Measurements from ENCODE around the gene SF3B6.
A peak's percentile ranks its signal among the peaks of the same experiment; 100 is the strongest.

Gene SF3B6

DNA sequence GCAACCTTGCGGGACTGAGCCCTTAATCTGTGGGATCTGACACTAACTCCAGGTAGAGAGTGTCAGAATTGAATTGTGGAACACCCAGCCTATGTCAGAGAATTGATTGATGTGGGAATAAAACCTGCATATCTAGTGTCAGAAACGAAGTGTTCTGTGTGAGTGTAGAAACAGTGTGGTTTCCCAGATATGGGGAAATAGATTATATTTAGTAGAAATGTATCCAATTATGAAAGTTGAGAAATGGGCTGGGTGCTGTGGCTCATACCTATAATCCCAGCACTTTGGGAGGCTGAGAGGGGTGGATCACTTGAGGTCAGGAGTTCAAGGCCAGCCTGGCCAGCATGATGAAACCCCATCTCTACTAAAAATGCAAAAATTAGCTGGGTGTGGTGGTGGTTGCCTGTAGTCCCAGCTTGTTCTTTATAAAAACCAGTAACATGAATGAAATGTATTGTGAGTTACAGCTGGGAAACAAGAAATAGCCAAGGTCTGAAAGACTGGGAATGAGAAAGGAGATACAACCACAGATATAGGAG is 12.8 kb upstream of the SF3B6 start:
- no peak for DNase-seq

DNA sequence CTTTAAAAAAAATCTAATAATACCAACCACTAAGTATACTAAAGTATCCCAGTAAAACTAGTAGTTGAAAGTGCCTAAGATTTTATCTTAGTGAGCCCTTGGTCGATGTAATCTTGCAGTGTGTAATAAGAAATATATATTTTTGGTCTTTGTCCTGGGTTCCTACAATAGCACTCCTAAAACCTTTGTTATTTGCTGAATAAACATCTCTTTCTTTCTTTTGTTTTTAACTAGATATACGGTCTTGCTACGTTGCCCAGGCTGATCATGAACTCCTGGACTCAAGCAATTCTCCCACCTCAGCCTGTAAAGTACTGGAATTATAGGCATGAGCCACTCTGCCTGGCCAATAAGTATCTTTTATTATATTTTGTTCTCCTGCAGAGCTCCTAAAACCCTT is 10.9 kb upstream of the SF3B6 start:
- no peak for DNase-seq

DNA sequence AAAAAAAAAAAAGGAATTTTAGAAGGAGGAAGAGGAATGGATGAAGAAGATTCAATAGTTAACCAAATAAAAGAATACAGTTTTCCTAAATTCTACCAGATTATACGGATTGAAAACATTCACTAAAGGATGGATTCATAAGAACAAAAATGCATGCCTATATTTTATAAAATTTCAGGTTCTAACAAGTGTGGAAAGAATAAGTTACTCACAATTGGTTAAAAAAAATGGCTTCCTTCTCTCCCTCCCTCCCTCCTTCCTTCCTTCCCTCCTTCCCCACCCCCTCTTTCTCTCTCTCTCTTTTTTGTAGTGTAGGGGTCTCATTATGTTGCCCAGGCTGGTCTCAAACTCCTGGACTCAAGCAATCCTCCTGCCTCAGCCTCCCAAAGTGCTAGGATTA is 10.1 kb upstream of the SF3B6 start:
- no peak for DNase-seq

DNA sequence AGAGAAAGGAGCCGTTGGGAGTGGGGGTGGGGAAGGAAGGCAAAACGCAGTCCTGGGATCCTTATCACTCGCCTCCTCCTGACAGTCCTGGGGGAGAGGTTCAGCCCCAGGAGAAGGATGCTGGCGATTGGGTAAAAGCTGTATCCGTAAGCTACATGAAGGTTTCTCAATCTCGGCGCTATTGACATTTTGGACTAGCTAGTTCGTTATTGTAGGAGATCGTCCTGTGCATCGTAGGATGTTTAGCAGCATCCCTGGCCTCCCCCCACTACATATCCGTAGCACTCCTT is 9.0 kb upstream of the SF3B6 start:
- DNase-seq: peak; percentile 72

DNA sequence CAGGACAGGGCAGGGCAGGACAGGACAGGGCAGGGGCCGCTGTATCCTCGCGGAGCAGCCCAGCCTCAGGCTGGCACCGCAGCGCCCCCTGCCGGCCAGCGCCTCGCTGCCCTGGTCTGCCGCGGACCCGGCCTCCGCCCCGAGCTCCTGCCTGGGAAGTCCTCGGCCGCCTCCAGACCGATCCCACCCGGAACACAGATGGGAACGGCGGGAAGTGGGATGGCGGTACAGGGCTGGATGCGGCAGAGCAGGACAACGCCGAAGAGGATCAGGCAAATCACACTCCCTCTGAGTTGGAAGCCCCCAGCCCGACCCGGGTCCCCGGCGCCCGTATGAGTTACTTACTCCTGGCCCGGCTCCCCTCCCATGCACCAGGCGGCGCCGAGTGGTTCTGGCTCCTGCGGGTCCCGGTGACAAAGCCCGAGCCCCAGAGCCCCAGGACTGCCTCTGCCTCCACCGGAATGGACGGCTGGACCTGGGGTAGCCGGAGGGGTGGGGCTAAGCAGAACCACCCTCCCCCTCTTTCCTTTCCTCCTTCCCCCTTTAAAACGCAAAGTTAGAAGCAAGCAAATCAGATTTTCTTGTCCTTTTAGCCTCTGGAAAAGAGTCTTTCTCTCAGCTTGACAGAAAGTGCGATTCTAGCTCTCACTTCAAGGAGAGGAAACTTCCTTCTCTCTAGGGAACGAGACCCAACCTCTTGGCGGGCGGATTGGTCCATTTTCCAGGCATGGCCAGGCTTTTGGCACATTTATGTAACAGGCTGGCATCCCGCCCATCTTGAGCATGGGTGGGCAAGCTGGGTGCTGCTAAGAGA is 8.5 kb upstream of the SF3B6 start, which contains the start of gene TP53I3:
TSS of gene TP53I3 (minus strand) at position 449 of the 814 bp plus-strand sequence. CDS start 508 bp downstream, outside the sequence.
- DNase-seq: peak; percentile 95

GRCh38 chr2:24083567-24084385 is 7.7 kb upstream of the SF3B6 start:
- peak; percentile 94 for DNase-seq

DNA sequence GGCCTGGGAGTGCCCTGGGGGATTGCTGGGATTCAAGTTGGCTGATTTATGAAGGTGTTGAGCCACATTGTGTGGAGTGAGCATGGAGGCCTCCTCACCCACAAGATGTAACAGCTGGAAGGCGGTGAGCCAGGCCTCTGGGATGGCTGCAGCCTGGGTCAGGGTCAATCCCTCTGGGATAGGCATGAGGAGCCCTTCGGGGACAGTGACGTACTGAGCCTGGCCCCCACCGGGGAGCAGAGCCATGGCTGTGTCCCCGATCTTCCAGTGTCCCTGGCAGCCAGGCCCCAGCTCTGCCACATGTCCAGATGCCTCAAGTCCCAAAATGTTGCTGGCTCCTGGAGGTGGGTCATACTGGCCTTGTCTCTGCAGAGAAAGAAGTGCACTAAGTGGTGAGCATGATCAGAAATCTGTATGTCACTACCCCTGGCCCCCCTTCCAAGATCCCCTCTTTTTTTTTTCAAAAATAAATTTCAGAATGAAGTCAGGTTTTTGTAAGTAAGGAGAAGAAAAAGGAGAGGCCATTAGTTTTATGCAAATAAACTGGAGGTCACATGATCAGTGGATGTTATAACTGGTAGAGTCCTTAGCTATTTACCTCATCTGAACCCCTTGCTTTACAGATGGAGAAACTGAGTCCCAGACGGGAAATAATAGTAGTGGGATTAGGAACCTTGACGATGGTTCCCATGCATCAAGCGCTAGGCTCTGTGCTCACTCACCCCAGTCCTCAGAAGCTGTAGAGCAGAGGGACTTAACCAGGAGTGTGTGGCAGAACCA is 6.9 kb upstream of the SF3B6 start:
- DNase-seq: no peak

DNA sequence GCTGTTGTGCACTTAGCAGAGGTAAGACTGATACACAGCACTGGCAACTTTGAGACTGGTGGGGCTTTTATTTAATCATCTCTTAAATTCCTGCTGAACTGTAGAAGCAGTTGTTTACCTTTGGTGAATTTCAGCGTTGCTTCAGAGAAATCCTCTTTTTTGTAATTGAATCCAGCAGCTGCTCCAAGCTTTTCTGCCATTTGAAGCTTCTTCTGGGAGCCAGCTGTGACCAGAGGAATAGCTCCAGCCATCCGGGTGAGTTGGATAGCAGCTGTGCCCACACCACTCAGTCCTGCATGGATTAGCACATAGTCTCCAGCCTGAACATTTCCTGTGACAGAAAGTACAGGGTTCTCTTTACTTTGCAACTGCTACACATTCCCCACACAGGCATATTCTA is 4.6 kb upstream of the SF3B6 start:
- no peak for DNase-seq

- peak; percentile 67 for DNase-seq
Observed at GRCh38 chr2:24077879-24078278, 1.8 kb upstream of the SF3B6 start.

DNA sequence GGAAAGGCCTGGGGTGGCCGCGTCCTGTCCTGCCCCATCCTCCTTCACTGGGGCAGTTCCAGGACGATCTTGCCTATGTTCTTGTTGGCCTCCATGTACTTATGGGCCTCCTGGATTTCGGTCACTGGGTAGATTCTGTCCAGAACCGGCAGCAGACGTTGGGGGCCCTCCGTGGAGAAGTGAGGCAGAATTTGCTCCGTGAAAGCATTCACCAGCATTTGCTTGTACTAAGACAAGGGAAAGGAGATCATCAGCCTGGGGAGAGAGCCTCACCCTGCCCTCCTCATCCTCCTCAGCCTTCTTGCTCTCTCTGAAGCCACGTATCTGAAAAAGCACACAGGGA is 1.4 kb upstream of the SF3B6 start:
- DNase-seq: peak; percentile 66

- DNase-seq: no peak
Observed at GRCh38 chr2:24076849-24077534, 866 bp upstream of the SF3B6 start.

DNA sequence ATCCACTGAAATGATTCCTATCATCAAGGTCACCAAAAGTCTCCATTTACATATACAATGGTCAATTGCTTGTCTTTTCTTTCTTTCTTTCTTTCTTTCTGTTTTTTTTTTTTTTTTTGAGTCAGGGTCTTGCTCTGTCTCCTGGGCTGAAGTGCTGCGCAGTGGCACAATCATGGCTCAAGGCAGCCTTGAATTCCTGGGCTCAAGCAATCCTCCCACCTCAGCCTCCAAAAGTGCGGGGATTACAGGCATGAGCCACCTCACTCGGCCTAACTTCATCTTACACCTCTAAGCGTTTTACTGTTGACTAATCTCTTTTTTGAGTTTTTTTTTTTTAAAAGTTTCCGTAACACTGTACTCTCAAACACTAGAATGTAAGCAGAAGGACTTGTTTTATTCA is 867 bp downstream of the SF3B6 start:
- no peak for DNase-seq

DNA sequence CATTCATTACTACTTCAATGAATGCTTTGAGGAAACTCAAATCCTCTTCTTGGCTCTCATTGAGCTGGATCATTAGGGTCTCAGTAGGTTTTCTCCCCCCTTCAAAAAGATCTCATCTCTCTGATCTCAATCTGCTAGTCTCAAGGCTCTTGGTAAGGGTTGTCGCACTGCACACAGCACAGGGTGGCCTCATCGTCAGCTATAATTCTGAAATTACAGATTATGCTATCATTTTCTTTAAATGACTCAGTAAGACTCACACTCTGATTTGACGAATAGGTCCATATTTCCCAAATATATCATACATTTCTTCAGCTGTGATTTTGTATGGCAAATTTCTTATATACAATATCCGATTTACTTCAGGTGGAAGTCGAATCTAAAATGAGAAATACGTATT is 2.3 kb downstream of the SF3B6 start:
- DNase-seq: no peak

GRCh38 chr2:24072259-24072658 is 3.9 kb downstream of the SF3B6 start:
- DNase-seq: no peak

DNA sequence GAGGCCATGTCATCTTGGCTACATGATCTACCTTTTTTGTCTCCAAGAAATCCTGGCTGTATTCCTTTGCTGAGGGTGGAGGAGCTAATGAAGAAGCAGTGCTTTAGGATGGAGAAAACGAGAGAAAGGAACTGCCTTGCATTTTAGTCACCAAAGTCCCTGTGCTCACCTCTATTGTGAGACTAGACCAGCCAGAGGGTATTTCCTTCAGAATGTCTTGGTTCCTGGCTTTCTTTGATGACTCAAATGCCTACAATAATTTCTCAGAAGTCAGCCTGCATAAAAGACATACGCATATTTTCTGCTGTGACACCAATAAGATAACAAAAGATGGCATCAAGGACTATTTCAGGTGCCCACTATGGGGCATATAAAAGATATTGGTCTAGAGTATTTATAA is 10.8 kb downstream of the SF3B6 start:
- no peak for DNase-seq

GRCh38 chr2:24058564-24059271 is 17.4 kb downstream of the SF3B6 start:
- DNase-seq: no peak

GRCh38 chr2:24055750-24056149 is 20.4 kb downstream of the SF3B6 start:
- DNase-seq: no peak

DNA sequence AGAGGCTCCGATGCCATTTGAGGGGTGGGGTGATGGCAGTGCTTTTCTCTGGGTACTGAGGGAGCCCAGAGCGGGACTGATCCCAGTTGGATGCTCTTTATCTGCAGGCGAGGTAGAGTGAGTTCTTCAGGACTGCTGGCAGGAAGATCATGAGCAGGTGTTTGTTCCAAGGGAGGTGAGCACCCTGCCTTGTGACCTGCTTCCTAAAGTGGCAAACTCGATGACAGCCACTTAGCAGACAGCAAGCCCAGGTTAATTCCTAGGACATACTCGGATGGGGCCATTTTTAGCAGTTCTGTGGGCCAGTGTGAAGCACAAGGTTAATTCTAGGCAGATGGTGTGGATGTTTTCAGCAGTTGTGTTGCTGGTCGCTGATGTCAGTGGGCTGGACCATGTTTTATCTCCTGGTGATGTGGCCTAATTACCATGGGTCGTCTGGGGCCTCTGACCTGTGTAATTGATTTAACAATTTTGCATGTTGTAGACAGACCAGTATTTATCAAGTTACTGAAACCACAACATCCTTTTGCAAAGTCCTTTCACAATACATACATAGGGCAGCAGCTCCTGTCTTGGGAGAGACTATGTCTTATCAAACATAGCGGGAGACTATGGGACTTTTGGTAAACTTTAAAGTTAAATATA is 21.6 kb downstream of the SF3B6 start:
- DNase-seq: peak; percentile 61

DNA sequence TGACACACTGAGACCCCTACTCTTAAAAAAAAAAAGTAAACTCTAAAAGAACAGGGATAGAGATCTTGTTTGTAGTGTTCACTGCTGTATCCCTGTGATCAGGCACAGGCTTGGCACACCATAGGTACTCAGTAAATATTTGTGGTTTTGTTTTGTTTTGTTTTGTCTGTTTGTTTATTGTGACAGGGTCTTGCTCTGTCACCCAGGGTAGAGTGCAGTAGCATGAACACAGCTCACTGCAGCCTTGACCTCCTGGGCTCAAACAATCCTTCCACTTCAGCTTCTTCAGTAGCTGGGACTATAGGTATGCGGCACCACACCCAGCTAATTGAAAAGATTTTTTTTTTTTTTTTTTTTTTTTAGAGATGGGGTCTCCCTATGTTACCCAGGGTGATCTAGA is 23.2 kb downstream of the SF3B6 start:
- DNase-seq: no peak

- DNase-seq: no peak
Observed at GRCh38 chr2:24051833-24052232, 24.3 kb downstream of the SF3B6 start.
